ENCODE results near the gene GALM. TPM values are rescaled to one million over a fixed set of nuclear protein-coding genes. Genes with fewer than 3 reads are reported as not detected.
"Not testable (repeated sequence)": the region's sequence is repeated elsewhere in the genome, so short reads cannot be mapped to it uniquely, and the experiment has no call there.

The GALM gene
- total RNA-seq, 1 donor from 2014 or later = 52.4 TPM

DNA sequence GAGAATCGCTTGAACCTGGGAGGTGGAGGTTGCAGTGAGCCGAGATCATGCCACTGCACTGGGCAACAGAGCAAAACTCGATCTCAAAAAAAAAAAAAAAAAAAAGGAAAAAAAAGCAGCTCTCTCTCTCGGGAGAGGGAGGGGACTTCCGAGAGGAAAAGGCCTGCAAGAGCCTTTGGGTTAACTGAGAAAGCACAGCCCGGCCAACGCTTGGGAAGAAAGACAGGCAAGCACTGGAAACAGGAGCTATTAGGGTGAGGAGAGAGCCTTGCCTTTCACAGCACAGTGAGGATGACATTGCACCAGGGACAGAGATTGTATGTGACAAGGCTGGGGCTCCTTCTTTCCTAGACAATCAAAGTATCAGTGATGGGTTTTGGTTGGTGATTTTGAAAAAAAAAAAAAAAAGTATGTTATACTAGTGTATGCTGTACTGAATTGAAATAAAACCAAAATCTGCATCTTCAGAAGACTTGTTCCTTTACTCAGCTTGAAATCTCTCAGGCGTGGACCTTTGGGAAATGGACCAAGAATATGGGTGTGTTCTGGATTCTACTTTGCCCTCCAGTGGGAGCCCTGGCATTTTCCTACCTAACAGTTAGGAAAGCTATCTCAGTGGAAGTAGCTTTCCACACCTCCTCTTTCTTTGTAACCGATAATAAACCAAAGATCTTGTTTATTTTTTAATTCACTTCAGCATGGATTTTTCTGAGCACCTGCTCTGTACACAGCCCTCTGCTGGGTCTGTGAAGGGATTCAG lies 68.6 kb downstream of the GALM start:
- intact Hi-C loops (cut with micrococcal nuclease) = no loop called here

DNA sequence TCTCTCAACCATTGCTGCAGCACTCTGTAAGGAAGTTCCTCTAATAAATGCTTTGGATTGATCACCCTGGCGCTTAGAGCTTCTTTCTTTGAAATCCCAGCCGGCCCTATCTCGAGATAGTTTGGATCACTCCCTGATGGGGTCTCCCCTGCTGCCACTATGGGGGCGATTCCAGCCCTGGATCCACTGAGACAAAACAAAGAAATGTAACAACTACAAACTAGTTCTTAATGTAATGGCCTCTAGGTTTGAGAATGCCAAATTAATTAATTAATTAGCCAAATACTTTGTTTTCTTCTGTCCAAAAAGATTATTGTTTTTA lies 70.0 kb downstream of the GALM start:
- intact Hi-C loops (cut with micrococcal nuclease) = no loop called here

DNA sequence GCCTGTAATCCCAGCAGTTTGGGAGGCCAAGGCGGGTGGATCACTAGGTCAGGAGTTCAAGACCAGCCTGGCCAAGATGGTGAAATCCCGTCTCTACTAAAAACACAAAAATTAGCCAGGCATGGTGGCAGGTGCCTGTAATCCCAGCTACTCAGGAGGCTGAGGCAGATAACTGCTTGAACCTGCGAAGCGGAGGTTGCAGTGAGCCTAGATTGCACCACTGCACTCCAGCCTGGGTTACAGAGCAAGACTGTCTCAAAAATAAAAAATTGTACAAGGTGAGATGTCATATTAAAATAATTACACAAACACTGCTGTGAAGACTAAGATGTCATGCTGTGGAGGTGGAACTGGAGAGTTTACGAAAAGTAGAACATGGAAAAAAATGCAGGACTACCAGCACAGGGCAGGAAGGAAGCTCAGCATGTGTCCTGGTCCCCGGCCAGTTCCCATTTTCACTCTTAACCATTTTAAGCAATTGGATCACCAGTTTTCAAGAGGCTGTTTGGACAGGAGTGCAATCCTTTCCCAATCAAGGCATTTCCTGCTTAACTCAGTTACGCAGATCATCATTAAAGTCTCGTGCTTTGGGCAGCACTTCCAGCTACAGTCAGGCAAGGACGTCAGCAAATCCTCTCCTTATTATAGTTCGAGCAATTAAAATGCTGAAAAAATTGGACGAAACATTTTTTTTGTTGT lies 71.2 kb downstream of the GALM start:
- intact Hi-C loops (cut with micrococcal nuclease) = not testable (repeated sequence)

DNA sequence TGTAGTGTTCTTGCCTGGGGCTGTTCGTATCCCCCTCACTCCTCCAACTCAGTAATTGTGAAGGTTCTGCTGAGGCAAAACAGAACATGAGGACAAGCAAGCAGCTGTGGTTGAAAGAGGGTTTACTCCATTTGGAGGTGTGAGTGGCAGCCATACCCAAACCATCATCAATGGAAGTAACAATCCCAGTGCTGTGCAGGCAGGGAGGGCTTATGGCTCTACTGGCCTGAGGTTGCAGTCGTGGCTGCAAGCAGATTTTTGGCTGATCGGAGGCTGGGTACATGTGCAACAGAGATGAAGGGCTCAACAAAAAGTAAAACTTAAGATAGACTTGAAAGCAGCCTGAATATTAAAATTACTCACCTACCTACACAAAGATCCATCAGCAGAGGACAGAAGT lies 72.0 kb downstream of the GALM start:
- intact Hi-C loops (cut with micrococcal nuclease) = no loop called here

DNA sequence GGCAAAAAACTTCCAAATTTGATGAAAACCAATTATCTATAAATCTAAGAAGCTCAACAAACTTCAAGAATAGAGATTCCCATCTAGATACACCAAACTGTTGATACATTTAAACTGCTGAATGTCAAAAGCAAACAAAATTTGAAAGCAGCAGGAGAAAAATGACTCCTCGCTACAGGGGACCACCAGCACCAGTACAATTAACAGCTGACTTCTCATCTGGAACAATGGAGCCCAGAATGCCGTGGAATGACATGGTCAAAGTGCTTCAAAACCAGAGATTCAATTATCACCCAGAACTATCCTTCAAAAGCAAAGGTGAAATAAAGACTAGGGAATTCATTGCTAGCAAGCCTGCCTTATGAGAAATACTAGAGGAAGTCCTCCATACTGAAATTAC lies 73.6 kb downstream of the GALM start:
- intact Hi-C loops (cut with micrococcal nuclease) = no loop called here

DNA sequence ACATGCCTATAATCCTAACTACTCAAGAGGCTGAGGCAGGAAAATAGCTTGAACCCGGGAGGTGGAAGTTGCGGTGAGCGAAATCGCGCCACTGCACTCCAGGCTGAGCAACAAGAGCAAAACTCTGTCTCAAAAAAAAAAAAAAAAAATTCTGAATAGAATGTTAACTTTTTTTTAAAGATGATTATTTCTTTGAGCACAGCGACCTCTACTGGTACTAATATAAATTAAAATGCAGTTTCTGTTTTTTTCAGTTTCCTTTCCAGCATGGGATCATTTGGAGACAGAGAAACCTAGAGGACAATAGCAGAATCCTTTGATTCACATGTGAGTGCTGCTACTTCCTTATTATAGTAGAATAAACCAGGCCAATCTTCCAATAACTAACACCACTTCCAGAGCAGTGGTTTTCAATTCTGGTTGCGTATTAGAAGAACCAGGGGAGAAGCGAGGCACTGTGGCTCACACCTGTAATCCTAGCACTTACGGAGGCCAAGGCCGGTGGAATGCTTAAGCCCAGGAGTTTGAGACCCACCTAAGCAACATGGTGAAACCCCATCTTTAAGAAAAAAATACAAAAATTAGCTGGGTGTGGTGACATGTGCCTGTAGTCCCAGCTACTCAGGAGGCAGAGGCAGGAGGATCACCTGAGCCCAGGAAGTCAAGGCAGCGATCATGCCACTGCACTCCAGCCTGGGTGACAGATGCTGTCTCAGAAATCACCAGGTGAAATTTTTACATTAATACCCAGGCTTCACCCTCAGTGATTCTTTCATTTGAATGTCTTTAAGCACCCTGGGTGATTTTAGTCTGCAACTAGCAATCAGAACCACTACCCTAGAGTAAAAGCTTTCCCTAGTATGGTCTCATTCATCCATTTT lies 75.2 kb downstream of the GALM start:
- intact Hi-C loops (cut with micrococcal nuclease) = loop anchor here (1.0 to 5.0 kb wide), 5 partner anchors 8 to 424 kb away; no protein-coding TSS in a partner anchor

DNA sequence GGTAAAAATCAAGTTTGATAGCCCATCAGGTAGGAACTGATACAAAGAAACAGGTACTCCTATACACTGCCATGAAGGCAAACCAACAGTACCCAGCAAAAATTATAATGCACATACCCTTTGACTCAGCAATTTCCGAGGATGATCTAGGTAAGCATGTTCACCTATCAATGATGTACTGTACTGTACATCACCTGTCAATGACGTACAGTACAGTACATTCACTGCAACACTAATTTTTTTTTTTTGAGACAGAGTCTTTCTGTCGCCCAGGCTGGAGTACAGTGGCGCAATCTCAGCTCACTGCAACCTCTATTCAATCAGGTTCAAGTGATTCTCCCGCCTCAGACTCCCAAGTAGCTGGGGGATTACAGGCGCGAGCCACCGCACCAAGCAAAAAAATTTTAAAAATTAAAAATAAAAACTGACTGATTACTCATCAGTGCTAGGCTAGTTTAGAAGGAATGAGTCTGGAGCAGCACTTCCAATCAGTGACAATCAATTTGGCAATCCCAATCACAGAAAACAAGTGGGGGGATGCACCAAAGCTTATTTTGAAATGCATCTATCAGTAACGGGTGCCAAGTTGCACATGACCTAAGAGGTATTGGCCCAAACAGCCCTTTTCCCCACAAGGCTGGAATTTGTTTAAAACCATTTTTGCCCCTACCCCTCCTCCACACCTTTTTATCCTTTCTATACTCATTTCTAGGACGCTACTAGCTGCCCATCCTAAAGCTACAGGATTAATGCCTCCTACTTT lies 77.1 kb downstream of the GALM start:
- intact Hi-C loops (cut with micrococcal nuclease) = loop anchor here (5.0 kb wide), 1 partner anchor 426 kb away; no protein-coding TSS in a partner anchor

DNA sequence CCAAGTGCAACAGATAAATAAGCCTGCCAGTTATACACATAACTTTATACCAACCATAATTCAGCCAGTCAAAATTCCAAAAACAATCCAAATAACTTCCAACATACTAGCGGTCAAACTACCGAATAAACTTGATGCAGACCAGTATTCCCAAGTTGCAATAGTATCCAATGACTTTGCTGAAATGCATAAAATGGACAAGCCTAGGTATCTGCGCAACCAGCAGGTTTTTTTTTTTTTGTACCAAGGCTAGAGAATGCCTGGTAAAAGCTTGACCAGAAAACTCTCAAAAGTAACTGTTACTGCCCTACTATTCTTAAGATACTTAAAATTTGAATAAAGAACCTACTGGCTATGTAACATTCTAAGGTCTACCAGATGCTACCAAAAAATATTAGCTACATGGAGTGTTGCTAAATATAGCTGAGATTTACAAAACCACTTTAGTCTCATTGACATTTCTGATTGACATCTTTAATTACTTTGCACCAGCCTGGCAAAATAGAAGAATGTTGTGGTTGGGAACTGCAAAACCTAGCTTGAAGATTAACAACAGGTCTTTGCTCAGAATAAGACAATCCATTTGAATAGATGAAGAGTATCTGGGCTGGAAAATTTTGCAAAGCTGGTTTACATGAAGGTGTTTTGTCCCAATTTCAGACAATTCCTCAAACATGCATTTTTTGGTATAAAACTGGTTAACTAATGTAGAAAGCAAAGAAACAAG lies 77.9 kb downstream of the GALM start:
- intact Hi-C loops (cut with micrococcal nuclease) = loop anchor here (5.0 kb wide), 1 partner anchor 427 kb away; no protein-coding TSS in a partner anchor

DNA sequence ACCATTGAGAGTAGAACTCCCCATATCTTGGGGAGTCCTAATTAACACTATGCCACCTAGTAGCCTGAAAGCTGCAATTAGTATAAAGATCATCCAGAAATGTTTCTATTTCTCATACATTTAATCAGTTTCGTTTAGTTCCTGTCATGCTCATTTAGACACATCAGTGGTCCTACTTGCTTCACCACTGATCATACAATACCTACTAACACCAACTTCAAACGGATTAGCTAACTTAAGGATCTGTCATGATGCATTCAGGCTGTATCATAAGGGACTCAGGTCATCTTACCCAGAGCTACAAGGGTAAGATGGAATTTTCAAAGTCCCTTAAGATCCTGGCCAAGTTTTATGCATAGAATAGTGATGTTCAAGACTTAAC lies 78.5 kb downstream of the GALM start:
- intact Hi-C loops (cut with micrococcal nuclease) = loop anchor here (5.0 kb wide), 1 partner anchor 427 kb away; no protein-coding TSS in a partner anchor

DNA sequence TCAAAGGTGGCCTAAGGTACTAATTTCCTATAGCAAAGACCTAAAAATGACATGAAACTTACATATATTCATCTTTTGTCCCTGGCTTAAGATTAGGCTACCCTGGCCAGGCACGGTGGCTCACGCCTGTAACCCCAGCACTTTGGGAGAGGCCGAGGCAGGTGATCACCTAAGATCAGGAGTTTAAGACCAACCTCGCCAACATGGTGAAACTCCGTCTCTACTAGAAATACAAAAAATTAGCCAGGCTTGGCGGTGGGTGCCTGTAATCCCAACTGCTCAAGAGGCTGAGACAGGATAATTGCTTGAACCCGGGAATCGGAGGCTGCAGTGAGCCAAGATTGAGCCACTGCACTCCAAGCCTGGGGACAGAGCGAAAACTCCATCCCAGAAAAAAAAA lies 79.4 kb downstream of the GALM start:
- intact Hi-C loops (cut with micrococcal nuclease) = no loop called here

DNA sequence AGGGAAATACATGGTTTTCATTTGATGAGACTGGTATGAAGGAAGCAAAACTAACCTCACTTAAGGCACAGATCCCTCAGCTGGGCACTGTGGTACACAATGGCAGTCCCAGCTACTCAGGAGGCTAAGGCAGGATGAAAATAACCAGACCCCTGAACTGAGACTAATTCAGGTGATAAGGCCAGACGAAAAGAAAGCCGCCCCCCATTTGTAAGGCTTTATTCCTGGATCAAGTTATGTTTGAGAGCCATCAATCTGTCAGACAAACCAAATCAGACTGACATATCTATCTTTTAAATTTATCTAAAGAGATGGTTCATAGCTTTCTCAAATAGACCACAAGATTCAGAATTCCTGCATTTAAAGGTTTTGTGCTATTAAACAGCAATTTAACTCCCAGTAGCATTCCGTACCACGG lies 81.1 kb downstream of the GALM start:
- intact Hi-C loops (cut with micrococcal nuclease) = no loop called here

DNA sequence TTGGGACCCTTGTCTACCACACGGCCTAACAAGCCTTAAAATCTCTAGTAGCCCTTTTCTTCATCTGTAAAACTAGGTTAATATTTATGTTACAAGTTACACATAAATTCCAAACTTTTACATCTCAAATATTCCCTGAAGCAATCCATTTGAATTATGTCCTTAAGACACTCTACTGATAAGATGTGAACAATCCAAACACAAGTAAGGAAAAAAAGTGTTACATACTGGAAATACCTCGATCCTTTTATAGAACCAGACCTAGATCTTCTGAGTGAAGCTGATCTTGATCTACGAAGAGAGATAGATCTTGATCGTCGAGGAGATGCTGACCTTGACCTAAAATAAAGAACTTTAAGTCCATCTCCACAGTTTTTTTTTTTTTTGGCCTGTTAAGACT lies 81.9 kb downstream of the GALM start:
- intact Hi-C loops (cut with micrococcal nuclease) = no loop called here

DNA sequence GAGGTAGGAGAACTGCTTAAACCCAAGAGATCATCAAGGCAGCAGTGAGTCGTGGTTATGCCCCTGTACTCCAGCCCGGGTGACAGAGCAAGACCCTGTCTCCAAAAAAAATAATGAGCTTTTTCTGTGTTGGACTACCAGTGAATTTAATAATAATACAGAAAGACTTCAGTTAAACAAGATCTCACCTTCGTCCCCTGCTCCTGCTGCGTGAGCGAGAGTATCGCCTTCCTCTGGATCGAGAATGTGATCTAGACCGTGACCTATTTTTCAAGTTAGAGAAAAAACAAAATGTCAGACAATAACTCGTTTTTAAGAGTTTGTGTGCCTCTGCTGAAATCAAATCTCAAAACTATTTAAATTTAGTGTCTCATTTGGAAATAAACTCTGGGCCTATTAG lies 82.5 kb downstream of the GALM start:
- intact Hi-C loops (cut with micrococcal nuclease) = no loop called here

DNA sequence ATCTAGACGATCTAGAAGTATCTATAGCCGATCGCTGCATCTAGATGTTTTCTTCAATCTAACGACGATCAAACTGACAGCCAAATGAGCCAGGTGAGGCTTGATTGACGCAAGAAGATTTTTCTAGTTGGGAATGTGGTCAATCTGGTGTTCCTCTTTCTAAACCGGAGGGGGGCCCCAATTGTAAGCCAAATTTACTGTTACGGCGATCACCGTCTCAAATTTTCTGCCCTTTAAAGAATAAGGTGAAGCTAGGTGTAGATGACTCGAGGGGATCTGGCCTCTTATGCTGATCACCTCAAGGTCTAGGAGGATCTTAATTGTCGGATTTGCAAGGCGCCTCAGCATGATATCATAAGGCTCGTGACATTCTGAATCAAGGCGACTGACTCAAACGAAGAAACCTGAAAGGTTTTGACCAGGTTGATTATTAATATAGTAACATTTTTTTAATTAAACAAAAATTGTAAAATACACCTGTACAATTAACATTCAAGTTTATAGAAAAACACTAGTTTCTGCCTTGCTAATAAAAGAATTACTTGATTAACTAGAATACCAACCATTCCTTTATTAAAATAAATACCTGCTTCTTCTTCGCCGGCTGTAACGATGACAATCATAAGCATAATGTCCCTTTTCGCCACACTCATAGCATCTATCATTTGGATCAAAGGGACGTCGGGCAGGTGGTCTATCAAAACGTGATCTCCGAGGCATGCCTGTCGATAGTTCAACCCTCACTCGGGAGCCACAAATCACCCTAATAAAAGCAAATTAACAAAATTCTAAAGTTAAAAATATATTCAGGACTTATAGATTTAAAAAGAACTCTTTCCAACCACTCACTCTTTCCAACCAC lies 83.3 kb downstream of the GALM start:
- intact Hi-C loops (cut with micrococcal nuclease) = loop anchor here (1.0 kb wide), 1 partner anchor 8 kb away; no protein-coding TSS in a partner anchor

DNA sequence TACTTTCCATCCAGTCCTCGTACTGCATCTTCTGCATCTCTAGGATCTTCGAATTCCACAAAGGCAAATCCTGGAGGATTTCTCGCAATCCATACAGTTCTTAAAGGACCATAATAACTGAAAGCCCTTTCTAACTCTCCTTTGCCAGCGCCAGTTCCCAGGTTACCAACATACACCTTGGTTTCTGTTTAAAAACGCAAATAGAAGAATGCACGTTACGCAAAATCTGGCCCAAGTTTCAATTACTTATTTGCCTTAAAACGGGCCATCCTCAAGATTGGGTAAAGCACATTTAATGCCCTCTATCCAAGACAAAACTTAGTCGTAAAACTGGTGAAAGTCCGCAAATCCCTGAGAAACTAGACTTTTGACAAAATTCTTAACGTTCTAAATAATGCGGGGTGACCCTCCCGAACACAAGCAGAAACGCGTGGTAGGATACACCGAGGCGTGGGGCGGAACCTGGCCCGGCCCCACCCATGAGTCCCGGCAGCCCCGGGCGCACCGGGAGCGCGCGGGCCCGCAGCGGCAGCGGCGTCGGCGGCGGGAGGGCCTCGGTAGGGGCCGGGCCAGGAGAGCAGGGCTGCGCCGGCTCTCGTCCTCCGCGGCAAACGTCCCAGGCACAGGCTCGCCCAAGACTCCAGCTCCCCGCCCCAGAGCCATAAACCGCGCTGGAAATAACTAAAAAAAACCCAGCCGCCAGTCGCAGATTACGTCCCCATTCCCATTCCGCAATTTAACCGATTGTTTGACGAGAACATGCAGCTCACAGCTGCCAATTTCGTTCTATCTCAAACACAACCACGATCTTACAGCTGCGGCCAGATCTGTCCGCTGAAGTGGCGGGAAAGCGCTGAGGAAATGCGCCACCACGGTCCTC lies 84.3 kb downstream of the GALM start:
- intact Hi-C loops (cut with micrococcal nuclease) = loop anchor here (2.0 to 10.0 kb wide), 5 partner anchors 49 to 1665 kb away; partner anchors contain the start of genes CEBPZ, EIF2AK2, GPATCH11 and HEATR5B

DNA sequence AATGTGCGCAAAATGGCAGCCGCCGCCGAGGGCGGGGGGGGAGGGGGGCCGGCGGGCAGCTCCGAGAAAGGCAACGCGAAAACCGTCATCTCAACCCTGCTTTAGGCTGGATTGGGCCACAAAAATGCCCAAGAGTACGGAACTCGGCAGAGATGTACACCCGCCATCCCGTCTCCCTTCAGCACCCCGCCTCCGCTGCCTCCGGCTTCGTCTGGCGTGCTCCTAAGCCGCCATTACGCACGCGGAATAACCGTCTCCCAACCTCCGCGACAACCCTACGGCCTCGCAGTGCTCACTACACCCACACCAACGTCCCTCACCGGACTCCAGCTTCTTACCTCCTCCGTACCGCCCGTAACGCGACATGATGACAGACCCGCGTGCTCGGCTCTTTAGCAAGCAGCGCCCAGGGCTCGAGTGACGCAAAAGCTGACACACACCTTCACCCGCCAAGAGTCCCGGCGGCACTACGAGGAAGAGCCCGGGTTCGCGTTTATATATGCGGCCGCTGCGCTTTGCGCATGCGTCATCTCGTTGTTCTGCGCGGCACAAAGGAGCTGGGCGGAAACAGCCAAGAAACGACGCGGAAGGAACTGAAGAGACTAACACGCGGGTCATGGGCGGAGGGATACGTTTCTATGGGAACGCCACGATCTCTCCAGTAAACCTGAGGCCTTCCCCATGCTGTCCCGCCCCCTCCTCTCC lies 85.1 kb downstream of the GALM start, which contains the start of gene SRSF7:
TSS of gene SRSF7 (minus strand) at position 471 of the 705 bp plus-strand sequence. CDS start at position 366, 105 bp downstream.
- intact Hi-C loops (cut with micrococcal nuclease) = loop anchor here (1.0 to 10.0 kb wide), 13 partner anchors 12 to 1666 kb away; partner anchors contain the start of genes ATL2, CEBPZ, DHX57 and EIF2AK2

All from T-helper 1 cell treated with Interleukin-12 subunit alpha and Interleukin-12 subunit beta and Interleukin-4 antibody, amounts not matched to agents 30 ng/mL and 1 ng/mL, for 36 hours (primary cell).